Measurements from ENCODE around the gene IFIT3.

Gene IFIT3

GRCh38 chr10:89307269-89307577 is 20.6 kb upstream of the IFIT3 start:
- Histone ChIP-seq H3K36me3 (replicated peaks; ENCODE audit: insufficient read depth, low read length) (no peaks in the 10 kb centered on the region), H3K9ac (ENCODE audit: low read length) (no peak overlapping the region), H3K4me1 (ENCODE audit: low read length) (no peaks in the 10 kb centered on the region), H3K27ac (ENCODE audit: low read length) (no peak overlapping the region), H4K20me1 (ENCODE audit: insufficient read depth, low read length) (no peaks in the 10 kb centered on the region), H3K4me2 (ENCODE audit: low read depth, low read length) (no peak overlapping the region), H3F3A (ENCODE audit: insufficient read depth, low read length) (0 out of 2 replicates have a peak, but pooled peaks cover under 1% of the 10 kb centered on the region), H3K27me3 (replicated peaks; ENCODE audit: insufficient read depth, low read length) (peaks cover 47% of the 10 kb centered on the region), H3K79me2 (ENCODE audit: low read length) (no peaks in the 10 kb centered on the region), H3K9me3 (replicated peaks; ENCODE audit: insufficient read depth, low read length) (no peaks in the 10 kb centered on the region), H3K4me3 (ENCODE audit: low read length) (no peak overlapping the region), H2AFZ (ENCODE audit: low read length) (no peak overlapping the region), H3K9me2 (replicated peaks; ENCODE audit: insufficient read depth, low read length) (no peaks in the 10 kb centered on the region)
- TF ChIP-seq CTCF (IDR thresholded peaks at IDR 0.05; ENCODE audit: low read length) (no peak), EZH2 (optimal IDR thresholded peaks at IDR 0.05; ENCODE audit: low read depth, low read length) (no peak), EZH2phosphoT487 (IDR thresholded peaks at IDR 0.05; ENCODE audit: low read length) (no peak)
- no peak for DNase-seq

GRCh38 chr10:89308266-89308665 is 19.5 kb upstream of the IFIT3 start:
- no peak overlapping the region for H3K9ac ChIP-seq (ENCODE audit: low read length)
- DNase-seq, result no peak
- no peaks in the 10 kb centered on the region for H3K9me2 ChIP-seq (replicated peaks; ENCODE audit: insufficient read depth, low read length)
- H3K27ac ChIP-seq (ENCODE audit: low read length), result no peak overlapping the region
- no peaks in the 10 kb centered on the region for H3K79me2 ChIP-seq (ENCODE audit: low read length)
- TF ChIP-seq EZH2 (optimal IDR thresholded peaks at IDR 0.05; ENCODE audit: low read depth, low read length), result no peak
- TF ChIP-seq EZH2phosphoT487 (IDR thresholded peaks at IDR 0.05; ENCODE audit: low read length), result no peak
- TF ChIP-seq CTCF (IDR thresholded peaks at IDR 0.05; ENCODE audit: low read length), result no peak
- H3K36me3 ChIP-seq (replicated peaks; ENCODE audit: insufficient read depth, low read length), result no peaks in the 10 kb centered on the region
- no peaks in the 10 kb centered on the region for H3K9me3 ChIP-seq (replicated peaks; ENCODE audit: insufficient read depth, low read length)
- no peak overlapping the region for H3K4me2 ChIP-seq (ENCODE audit: low read depth, low read length)
- no peaks in the 10 kb centered on the region for H3K4me1 ChIP-seq (ENCODE audit: low read length)
- no peak overlapping the region for H3K4me3 ChIP-seq (ENCODE audit: low read length)
- no peaks in the 10 kb centered on the region for H3F3A ChIP-seq (ENCODE audit: insufficient read depth, low read length)
- no peak overlapping the region for H2AFZ ChIP-seq (ENCODE audit: low read length)
- H4K20me1 ChIP-seq (ENCODE audit: insufficient read depth, low read length), result no peaks in the 10 kb centered on the region
- H3K27me3 ChIP-seq (replicated peaks; ENCODE audit: insufficient read depth, low read length), result peaks cover 37% of the 10 kb centered on the region

- Histone ChIP-seq H3K27ac (ENCODE audit: low read length) (no peak overlapping the region), H3F3A (ENCODE audit: insufficient read depth, low read length) (no peaks in the 10 kb centered on the region), H2AFZ (ENCODE audit: low read length) (no peak overlapping the region), H3K9ac (ENCODE audit: low read length) (no peak overlapping the region), H3K4me2 (ENCODE audit: low read depth, low read length) (no peak overlapping the region), H3K79me2 (ENCODE audit: low read length) (no peaks in the 10 kb centered on the region), H3K36me3 (replicated peaks; ENCODE audit: insufficient read depth, low read length) (no peaks in the 10 kb centered on the region), H3K4me1 (ENCODE audit: low read length) (no peaks in the 10 kb centered on the region), H3K4me3 (ENCODE audit: low read length) (no peak overlapping the region), H4K20me1 (ENCODE audit: insufficient read depth, low read length) (no peaks in the 10 kb centered on the region), H3K9me3 (replicated peaks; ENCODE audit: insufficient read depth, low read length) (no peaks in the 10 kb centered on the region), H3K9me2 (replicated peaks; ENCODE audit: insufficient read depth, low read length) (no peaks in the 10 kb centered on the region), H3K27me3 (replicated peaks; ENCODE audit: insufficient read depth, low read length) (peaks cover 32% of the 10 kb centered on the region)
- TF ChIP-seq EZH2 (optimal IDR thresholded peaks at IDR 0.05; ENCODE audit: low read depth, low read length), result no peak
- no peak for TF ChIP-seq EZH2phosphoT487 (IDR thresholded peaks at IDR 0.05; ENCODE audit: low read length)
- no peak for TF ChIP-seq CTCF (IDR thresholded peaks at IDR 0.05; ENCODE audit: low read length)
- no peak for DNase-seq
Measured at GRCh38 chr10:89308736-89309135, 19.1 kb upstream of the IFIT3 start.

Data from MM.1S (cell line).